Suppressor macrophage (primary cell): ENCODE data around the gene CDA.

ENCODE experiments used
- DNase-seq, 4 experiments: peaks; one replicate each; pipeline ENCODE4 v3.0.0-alpha.2; 2020 to 2022

The CDA gene

GRCh38 chr1:20615946-20616846 is 27.3 kb downstream of the CDA start:
- DNase-seq, result no peak

DNA sequence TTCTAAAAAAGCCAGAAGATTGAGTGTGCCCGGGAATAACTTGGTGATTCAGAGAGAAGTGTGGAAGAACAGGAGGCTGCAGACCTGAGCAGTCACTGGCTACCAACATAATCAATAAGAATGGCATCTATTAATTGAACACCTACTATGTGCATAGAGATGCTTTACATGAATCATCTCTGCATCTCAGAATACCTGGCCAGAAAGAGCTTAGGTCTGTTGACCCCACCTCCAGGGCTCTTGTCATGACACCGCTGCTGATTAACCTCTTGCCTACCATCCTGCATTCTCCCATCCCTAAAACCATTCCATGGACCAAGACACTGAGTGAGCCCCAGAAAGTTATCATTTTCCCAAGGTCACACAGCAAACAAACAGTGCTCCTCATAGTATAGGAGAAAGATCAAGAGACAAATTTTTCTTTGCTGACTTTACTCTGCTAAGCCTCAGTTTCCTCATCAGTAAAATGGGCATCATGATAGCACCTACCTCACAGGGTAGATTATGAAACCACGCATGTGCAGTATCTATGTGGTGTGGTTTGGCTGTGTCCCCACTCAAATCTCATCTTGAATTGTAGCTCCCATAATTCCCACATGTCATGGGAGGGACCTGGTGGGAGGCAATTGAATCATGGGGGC is 28.1 kb downstream of the CDA start:
- DNase-seq, result no peak

DNA sequence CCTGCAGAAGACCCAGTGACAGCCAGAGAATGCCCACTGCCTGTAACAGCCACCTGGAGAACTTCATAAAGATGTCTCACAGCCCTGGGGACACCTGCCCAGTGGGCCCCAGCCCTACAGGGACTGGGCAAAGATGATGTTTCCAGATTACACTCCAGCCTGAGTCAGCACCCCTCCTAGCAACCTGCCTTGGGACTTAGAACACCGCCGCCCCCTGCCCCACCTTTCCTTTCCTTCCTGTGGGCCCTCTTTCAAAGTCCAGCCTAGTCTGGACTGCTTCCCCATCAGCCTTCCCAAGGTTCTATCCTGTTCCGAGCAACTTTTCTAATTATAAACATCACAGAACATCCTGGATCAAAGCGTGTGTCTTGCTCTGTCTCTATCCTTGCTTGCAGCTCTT is 29.7 kb downstream of the CDA start:
- no peak for DNase-seq

DNA sequence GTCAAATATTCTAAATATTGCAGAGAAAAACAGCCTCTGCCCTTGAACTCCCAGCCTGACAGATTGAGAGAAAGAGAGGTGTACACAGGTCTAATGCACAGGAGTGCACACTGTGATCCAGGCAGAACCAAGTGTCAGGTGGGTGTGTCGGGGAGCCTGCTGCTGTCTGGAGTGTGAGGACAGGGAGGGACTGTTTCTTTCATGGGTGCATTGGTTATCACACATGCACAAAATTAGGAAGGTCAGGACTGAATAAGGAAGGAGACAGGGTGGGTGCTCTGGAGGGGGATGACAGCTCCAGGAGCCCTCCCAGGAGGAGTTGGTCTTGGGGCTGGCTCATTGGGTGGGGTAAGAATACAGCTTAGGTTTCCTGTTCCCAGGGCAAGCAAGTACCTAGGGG is 31.1 kb downstream of the CDA start:
- no peak for DNase-seq

- no peak for DNase-seq
Measured at GRCh38 chr1:20621012-20621411, 32.1 kb downstream of the CDA start.

DNA sequence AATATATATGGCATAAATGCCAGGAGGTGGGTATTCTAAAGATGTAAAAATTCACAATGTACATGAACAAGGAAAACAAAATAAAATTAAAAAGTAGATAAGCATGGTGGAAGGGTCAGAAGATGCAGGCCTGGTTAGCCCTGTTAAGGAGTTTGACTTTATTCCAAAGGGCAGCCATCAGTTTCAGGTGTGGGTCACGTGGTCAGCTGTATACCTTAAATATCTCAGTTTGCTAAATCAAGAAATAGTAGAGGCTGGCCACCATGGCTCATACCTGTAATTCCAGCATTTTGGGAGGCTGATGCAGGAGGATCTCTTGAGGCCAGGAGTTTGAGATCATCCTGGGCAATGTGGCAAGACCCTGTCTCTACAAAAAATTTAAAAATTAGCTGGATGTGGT is 35.8 kb downstream of the CDA start:
- no peak for DNase-seq

DNA sequence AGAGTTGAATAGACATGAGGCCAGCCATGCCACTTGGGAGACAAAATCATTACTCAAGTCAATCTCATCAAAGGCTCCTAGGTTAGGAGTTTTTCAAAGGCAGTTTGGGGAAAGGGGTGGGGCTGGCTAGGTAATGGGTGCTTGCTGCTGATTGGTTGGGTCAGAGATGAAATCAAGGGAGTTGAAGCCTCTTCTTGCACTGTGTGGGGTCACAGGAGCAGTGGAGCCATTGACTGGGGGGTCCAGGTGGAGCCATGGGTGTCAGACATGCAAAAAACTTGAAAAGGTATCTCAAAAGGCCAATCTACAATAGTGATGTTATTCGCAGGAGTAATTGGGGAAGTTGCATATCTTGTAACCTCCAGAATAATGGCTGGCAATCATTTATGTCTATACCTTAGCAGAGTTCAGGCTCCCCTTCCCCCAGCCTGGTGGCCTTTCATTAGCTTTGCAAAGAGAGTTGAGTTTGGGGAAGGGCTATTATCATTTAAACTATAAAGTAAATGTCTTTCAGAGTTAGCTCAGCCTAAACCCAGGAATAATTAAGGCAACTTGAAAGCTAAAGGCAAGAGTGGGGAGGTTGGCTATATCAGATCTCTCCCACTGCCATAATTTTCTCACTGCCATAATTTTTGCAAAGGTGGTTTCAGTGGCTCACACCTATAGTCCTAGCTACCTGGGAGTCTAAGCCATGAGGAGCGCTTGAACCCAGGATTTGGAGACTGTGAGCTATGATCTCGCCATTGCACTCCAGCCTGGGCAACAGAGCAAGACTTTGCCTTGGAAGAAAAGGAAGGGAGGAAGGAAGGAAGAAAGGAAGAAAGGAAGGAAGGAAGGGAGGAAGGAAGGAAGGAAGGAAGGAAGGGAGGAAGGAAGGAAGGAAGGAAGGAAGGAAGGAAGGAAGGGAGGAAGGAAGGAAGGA is 36.5 kb downstream of the CDA start:
- no peak for DNase-seq

DNA sequence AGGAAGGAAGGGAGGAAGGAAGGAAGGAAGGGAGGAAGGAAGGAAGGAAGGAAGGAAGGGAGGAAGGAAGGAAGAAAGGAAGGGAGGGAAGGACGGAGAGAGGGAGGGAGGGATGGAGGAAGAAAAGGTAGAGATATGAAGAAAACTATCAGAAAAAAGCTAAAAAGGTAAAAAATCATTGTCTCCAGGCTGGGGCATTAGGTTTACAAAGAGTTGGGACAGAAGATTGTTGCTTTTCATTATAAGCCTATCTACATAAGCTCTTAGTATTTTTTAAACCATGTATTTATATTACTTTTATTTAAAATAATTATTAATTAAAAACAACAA is 37.2 kb downstream of the CDA start:
- DNase-seq, result no peak

GRCh38 chr1:20626524-20626923 is 37.6 kb downstream of the CDA start:
- no peak for DNase-seq

DNA sequence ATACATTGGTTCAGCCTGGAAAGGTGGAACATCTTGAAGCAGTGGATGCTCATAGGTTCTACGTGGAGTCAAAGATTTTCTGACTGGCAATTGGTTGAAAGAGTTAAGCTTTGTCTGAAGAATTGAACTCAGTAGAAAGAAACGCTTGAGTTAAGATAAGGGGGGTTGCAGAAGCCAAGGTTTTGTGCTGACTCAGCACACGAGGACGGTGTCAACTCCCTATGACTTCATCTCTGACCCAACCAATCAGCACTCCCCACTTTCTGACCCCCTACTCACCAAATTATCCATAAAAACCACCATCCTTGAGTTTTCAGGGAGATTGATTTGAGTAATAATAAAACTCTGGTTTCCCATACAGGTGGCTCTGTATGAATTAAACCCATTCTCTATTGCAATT is 41.8 kb downstream of the CDA start:
- DNase-seq, result no peak

DNA sequence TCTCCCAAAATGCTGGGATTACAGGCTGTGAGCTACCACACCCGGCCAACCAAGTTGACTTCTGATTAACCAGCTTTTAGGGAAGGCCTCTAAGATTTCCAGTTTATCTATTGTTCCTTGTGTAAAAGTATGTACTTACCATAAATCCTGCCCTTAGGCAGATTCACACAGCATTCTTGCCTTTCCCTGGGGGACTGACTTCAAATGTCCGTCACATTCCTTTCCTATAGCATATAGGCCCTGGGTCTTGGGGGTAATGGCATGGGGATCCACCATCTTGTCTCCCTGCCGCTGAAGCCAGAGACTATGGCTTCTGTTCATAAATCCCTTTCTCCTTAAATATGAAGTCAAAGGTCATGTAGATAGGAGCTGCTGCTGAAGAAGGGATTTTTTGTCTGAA is 43.5 kb downstream of the CDA start:
- no peak for DNase-seq

- peak; percentile 83 to 96 (median 92) for DNase-seq
Measured at GRCh38 chr1:20633190-20634064, 44.5 kb downstream of the CDA start, which contains the start of gene PINK1. PINK1 (plus strand) TSS chr1:20633458; CDS start chr1:20633549, 91 bp downstream.

DNA sequence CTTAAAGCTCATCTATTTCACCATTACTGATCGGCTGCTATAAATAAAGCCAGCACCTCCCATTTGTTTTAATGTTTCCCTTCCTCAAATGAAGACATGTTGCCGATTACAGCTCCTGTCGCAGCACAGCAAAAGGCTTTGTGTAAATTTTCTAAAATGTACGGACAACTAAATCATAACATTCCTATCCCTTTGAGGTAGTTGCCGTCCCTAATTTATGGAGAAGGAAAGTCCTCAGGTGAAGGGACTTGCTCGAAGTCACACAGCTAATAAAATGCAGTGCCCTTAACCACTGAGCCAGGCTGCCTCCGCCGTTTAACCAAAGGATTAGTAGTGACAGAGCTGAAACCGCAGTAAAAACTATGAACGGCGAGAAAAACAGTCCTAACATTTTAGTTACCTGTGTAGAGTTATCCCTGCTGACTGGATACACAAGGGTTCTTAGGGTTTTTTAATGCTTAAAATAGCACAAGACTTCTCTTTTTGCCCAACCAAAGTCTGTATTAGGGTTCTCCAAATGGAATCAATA is 45.2 kb downstream of the CDA start:
- DNase-seq, result no peak

GRCh38 chr1:20634594-20635084 is 45.7 kb downstream of the CDA start:
- DNase-seq, result peak in 3 of 4 experiments; percentile 39 to 55 (median 44)

GRCh38 chr1:20636785-20637347 is 48.0 kb downstream of the CDA start:
- no peak for DNase-seq

DNA sequence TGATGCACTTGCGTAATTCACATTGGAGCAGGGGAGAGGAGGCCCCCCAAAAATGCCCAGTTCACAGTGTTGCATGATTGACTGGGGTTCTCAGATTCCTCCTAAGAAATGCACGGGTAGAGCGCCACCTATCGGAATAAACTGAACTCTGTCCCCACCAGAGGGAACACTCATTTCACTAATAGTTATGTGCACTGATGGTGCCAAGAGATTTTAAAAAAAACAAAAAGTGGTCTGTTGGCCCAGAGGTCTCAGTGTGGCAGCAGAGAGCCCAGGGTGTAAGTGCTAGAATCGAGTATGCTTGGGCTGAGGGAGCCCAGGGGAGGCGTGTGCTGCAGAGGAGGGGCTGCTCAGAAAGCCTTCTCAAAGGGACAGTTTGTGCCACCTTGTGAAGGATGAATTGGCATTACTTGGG is 51.3 kb downstream of the CDA start:
- DNase-seq, result peak; percentile 75 to 81 (median 78)

DNA sequence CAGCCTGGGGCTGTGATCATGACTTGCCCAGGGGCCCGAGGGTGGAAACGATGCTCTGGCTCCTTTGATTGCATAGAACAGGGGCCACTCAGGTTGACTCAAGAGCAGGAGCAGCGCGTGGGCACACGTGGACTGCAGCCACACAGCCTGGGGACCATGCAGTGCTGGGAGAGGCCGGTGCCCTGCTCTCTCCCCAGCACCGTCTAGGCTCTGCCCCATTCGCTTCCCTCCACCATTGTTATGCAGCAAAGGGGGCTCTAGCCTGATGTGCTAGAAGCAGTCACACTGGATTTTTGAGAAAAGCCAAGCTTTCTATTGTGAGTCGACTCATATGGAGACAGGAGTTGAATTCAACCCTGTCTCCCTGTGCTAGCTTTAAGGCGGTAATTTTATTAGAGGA is 53.1 kb downstream of the CDA start:
- no peak for DNase-seq

GRCh38 chr1:20643080-20643479 is 54.2 kb downstream of the CDA start:
- DNase-seq, result no peak

GRCh38 chr1:20644416-20644815 is 55.5 kb downstream of the CDA start:
- no peak for DNase-seq

DNA sequence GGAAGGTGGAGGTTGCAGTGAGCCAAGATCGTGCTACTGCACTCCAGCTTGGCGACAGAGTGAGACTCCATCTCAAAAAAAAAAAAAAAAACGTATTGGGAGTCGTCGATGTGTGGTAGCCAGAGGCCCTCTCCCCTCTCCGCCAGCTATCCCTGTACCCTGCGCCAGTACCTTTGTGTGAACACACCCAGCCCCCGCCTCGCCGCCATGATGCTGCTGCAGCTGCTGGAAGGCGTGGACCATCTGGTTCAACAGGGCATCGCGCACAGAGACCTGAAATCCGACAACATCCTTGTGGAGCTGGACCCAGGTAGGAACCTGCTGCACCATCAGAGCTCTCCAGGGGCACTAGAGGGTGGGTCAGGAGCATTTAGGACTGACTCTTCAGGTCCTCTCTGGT is 56.5 kb downstream of the CDA start:
- no peak for DNase-seq

GRCh38 chr1:20648438-20648837 is 59.5 kb downstream of the CDA start:
- no peak for DNase-seq
